HCT116 (cell line): ENCODE results near the gene R3HDM4. TPM values are rescaled to one million over a fixed set of nuclear protein-coding genes. Genes with fewer than 3 reads are reported as not detected.

ENCODE experiments used
- ATAC-seq: fragments of 200-7000 bp; cut with Tn5 transposase; 2 replicates; pipeline ENCODE4 v1.9.1; 2020; ENCODE audit warnings: mild to moderate bottlenecking, moderate library complexity
- BruUV-seq: library from RNA; stranded (reverse); fragments of 400-500 nt; replicated peaks from 2 replicates; lab custom pipeline; 2021; lab: Mats Ljungman, UMichigan
- CTCF ChIA-PET: fragments of 300-600 bp; sonication (Branson Sonifier 250); formaldehyde crosslinking; loops from one replicate; lab custom pipeline; 2021; ENCODE audit warnings: antibody characterized with exemption; lab: Charles Lee
- POLR2A ChIA-PET: fragments of 300-600, 350-600 bp; sonication (Branson Sonifier 250); formaldehyde crosslinking; loops from one replicate; lab custom pipeline; 2021; ENCODE audit warnings: antibody characterized with exemption; lab: Charles Lee
- RAD21 ChIA-PET, 2 experiments: fragments of 300-600 bp; sonication (Branson Sonifier 250); formaldehyde crosslinking; loops; one replicate each; lab custom pipeline; 2023; ENCODE audit warnings: low total read pairs in 2 of 2; ENCODE audit not compliant: uncharacterized antibody in 2 of 2, unreplicated experiment in 2 of 2, low non-redundant PET in 1 of 2; lab: Charles Lee
- DNase-seq: peaks from one replicate; pipeline ENCODE4 v3.0.0-alpha.2; 2010; ENCODE audit warnings: low read depth, low spot score
- H2AFZ ChIP-seq: fragments of 200-600 bp; shearing (Covaris generic), sonication (generic); 2 replicates; pipeline ENCODE4 v1.6.1; 2017; ENCODE audit warnings: low read depth, mixed run types, mixed read lengths, antibody characterized with exemption, low read length; ENCODE audit not compliant: poor library complexity, severe bottlenecking
- H3K27ac ChIP-seq: 2 replicates; pipeline ENCODE4 v1.5.1; 2012; ENCODE audit warnings: low read depth, low read length
- H3K27me3 ChIP-seq: fragments of 200-600 bp; sonication (generic); 2 replicates; pipeline ENCODE4 v1.6.1; 2016; ENCODE audit warnings: mixed run types, low read length, mixed read lengths; ENCODE audit not compliant: insufficient read depth
- H3K36me3 ChIP-seq, 2 experiments: fragments of 200-500 bp in 1 of 2; fragments of 200-600 bp in 1 of 2; sonication (Bioruptor generic) in 1 of 2; sonication (generic) in 1 of 2; 2 replicates each; pipeline versions ENCODE4 v1.5.1 to v1.6.1; 2014 to 2016; ENCODE audit warnings: low read length in 2 of 2, inconsistent platforms in 1 of 2, mixed read lengths in 1 of 2, mixed run types in 1 of 2; ENCODE audit not compliant: insufficient read depth in 2 of 2, control insufficient read depth in 1 of 2
- H3K4me1 ChIP-seq, 2 experiments: fragments of 200-600 bp in 1 of 2; sonication (generic) in 1 of 2; 2 replicates each; pipeline versions ENCODE4 v1.5.1 to v1.6.1; 2012 to 2017; ENCODE audit warnings: low read length in 2 of 2, inconsistent platforms in 1 of 2, mild to moderate bottlenecking in 1 of 2, mixed read lengths in 1 of 2, mixed run types in 1 of 2, moderate library complexity in 1 of 2; ENCODE audit not compliant: insufficient read depth in 2 of 2, control insufficient read depth in 1 of 2
- H3K4me2 ChIP-seq: fragments of 200-600 bp; sonication (generic); 2 replicates; pipeline ENCODE4 v1.6.1; 2017; ENCODE audit warnings: mixed run types, low read length, mixed read lengths
- H3K4me3 ChIP-seq, 2 experiments: fragments of 200-600 bp in 1 of 2; sonication (generic) in 1 of 2; replicated peaks in 1 of 2; 2 replicates each; pipeline ENCODE4 v1.5.1; 2011 to 2016; ENCODE audit warnings: low read length in 2 of 2, control low read depth in 1 of 2, low read depth in 1 of 2, mild to moderate bottlenecking in 1 of 2, mixed read lengths in 1 of 2, mixed run types in 1 of 2
- H3K79me2 ChIP-seq: fragments of 200-600 bp; sonication (generic); 2 replicates; pipeline ENCODE4 v1.6.1; 2017; ENCODE audit warnings: mild to moderate bottlenecking, mixed run types, low read length, moderate library complexity, mixed read lengths; ENCODE audit not compliant: insufficient read depth
- H3K9ac ChIP-seq: fragments of 200-600 bp; sonication (generic); 2 replicates; pipeline ENCODE4 v1.6.1; 2016; ENCODE audit warnings: low read length, mixed read lengths
- H3K9me2 ChIP-seq: fragments of 200-600 bp; sonication (generic), shearing (Covaris generic); 2 replicates; pipeline ENCODE4 v1.6.1; 2017; ENCODE audit warnings: mixed run types, mild to moderate bottlenecking, moderate library complexity; ENCODE audit not compliant: insufficient read depth
- H3K9me3 ChIP-seq, 2 experiments: fragments of 200-500 bp in 1 of 2; fragments of 200-600 bp in 1 of 2; sonication (Bioruptor generic) in 1 of 2; sonication (generic) in 1 of 2; 2 replicates each; pipeline ENCODE4 v1.6.1; 2014 to 2017; ENCODE audit warnings: low read length in 2 of 2, mixed read lengths in 2 of 2, inconsistent platforms in 1 of 2, low read depth in 1 of 2, mild to moderate bottlenecking in 1 of 2, mixed run types in 1 of 2, moderate library complexity in 1 of 2; ENCODE audit not compliant: control insufficient read depth in 1 of 2, insufficient read depth in 1 of 2
- H4K20me1 ChIP-seq: fragments of 200-600 bp; sonication (generic), shearing (Covaris generic); 2 replicates; pipeline ENCODE4 v1.6.1; 2017; ENCODE audit warnings: mixed run types, mild to moderate bottlenecking, moderate library complexity; ENCODE audit not compliant: insufficient read depth
- CBX3 ChIP-seq: IDR thresholded peaks from 2 replicates; pipeline ENCODE4 v1.6.1; 2012; ENCODE audit warnings: low read depth
- CEBPB ChIP-seq: IDR thresholded peaks from 2 replicates; pipeline ENCODE4 v1.6.1; 2012; ENCODE audit warnings: low read depth
- EZH2phosphoT487 ChIP-seq: fragments of 200-600 bp; IDR thresholded peaks from 2 replicates; pipeline ENCODE4 v1.6.1; 2018; ENCODE audit warnings: antibody characterized with exemption, borderline replicate concordance
- JUND ChIP-seq: IDR thresholded peaks from 2 replicates; pipeline ENCODE4 v1.6.1; 2012
- POLR2A ChIP-seq: IDR thresholded peaks from 2 replicates; pipeline ENCODE4 v1.7.0; 2011; ENCODE audit warnings: borderline replicate concordance; ENCODE audit not compliant: insufficient read depth, insufficient read length; ENCODE audit errors: extremely low read depth
- RAD21 ChIP-seq: IDR thresholded peaks from 2 replicates; pipeline ENCODE4 v1.6.1; 2012; ENCODE audit warnings: low read depth, mild to moderate bottlenecking
- SRF ChIP-seq: IDR thresholded peaks from 2 replicates; pipeline ENCODE4 v1.6.1; 2012; ENCODE audit warnings: low read depth
- YY1 ChIP-seq: IDR thresholded peaks from 2 replicates; pipeline ENCODE4 v1.6.1; 2011; ENCODE audit warnings: low read length, low read depth, moderate library complexity, mild to moderate bottlenecking; ENCODE audit not compliant: insufficient replicate concordance; ENCODE audit errors: extremely low read depth
- ZFX ChIP-seq: fragments of 450-650 bp; IDR thresholded peaks from 2 replicates; pipeline ENCODE4 v1.6.1; 2017
- intact Hi-C: fragments of 100-400 bp; cut with micrococcal nuclease; formaldehyde crosslinking; loops from 2 replicates; pipeline ENCODE4 v1.10.0; 2022
- total RNA-seq: library from RNA; stranded (reverse); gene quantifications from one replicate; pipeline ENCODE4 v1.2.1, GENCODE V29; 2021; ENCODE audit not compliant: unreplicated experiment
- TF ChIP-seq, protein P1 (sequence below): IDR thresholded peaks from 2 replicates; pipeline ENCODE4 v1.6.1; 2012; ENCODE audit warnings: low read depth

R3HDM4 gene
- total RNA-seq, 1 experiment from 2014 or later: 92.3 TPM

DNA sequence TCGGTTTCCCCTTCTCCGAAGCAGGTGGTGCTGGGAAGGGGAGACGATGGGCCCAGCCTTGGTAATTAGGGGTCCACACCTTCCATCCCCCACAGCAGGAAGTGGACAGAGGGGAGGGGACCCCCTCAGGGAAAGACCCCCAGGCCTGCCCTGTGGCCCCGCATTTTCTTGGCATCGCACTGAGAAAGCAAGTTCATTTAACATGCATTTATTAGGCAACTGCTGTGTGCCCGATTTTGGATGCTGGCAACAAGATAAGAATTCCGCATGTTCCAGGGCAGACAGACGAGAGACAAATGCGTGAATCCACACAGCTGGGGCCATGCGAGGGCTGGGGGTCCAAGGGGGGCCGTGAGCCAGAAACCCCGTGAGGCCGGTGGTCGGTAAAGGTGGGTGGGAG is 41.3 kb upstream of the R3HDM4 start:
- no peak for ATAC-seq
- Histone ChIP-seq H3K27ac (no peak overlapping the region), H3K9me2 (no peaks in the 10 kb centered on the region), H3K79me2 (peaks cover 18% of the 10 kb centered on the region), H3K27me3 (no peaks in the 10 kb centered on the region), H2AFZ (no peak overlapping the region), H3K4me1 (peaks cover 73 to 93% of the 10 kb centered on the region in 2 experiments), H3K4me3 (no peak overlapping the region), H3K9me3 (no peaks in the 10 kb centered on the region), H3K4me2 (no peak overlapping the region; the same call in 1 of the 2 replicates), H3K9ac (no peak overlapping the region), H4K20me1 (no peaks in the 10 kb centered on the region), H3K36me3 (no peaks in the 10 kb centered on the region)
- intact Hi-C loops: no loop called here
- no peak for DNase-seq
- RAD21 ChIA-PET: no interaction called here
- POLR2A ChIA-PET: no interaction called here
- TF ChIP-seq ZFX (no peak), CBX3 (no peak), EZH2phosphoT487 (no peak), CEBPB (no peak)
- no TSS peak for BruUV-seq
- CTCF ChIA-PET: no interaction called here

DNA sequence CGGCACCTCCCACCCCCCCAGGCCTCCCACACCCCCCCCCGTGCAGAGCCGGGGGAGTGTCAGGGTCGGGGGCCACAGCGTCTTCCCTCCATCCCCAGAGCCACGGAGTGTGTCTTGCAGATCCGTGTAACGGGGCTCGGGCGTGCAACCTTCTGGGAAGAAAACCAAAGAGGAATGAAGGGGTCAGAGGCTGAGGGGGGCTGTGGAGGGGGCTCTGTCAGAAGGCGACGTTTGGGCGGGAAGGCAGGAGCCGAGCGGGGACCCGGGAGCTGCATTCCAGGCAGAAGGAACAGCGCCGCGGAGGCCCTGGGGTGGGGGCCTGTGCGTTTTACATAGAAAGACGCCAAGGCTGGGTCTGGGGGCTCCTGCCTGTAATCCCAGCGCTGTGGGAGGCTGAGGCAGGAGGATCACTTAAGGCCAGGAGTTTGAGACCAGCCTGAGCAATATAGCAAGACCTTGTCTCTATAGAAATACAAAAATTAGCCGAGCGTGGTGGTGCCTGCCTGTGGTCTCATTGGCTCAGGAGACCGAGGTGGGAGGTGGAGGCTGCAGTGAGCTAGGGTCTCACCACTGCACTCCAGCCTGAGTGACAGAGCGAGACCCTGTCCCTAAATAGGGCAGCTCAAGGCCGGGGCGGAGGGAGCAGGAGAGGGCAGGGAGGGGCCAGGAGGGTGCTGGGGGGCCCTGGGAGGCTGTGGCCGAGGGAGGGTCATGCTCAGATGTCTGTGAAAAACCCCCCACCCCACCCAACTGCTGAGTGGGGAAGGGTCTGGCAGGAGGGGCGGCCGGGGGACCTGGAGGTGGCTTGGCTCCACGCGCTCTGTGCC is 40.6 kb upstream of the R3HDM4 start:
- Histone ChIP-seq H3K27ac (no peak overlapping the region), H3K9ac (peak overlapping the region; percentile 42), H3K9me3 (no peaks in the 10 kb centered on the region), H3K4me1 (peaks cover 72 to 93% of the 10 kb centered on the region in 2 experiments), H3K4me2 (peak overlapping the region; percentile 67), H2AFZ (no peak overlapping the region), H3K9me2 (no peaks in the 10 kb centered on the region), H3K36me3 (no peaks in the 10 kb centered on the region), H3K4me3 (peak overlapping the region in 1 of 2 experiments; percentile 30; a peak in 1 of 4 replicates), H3K27me3 (no peaks in the 10 kb centered on the region), H3K79me2 (peaks cover 18% of the 10 kb centered on the region), H4K20me1 (no peaks in the 10 kb centered on the region)
- CTCF ChIA-PET: no interaction called here
- no peak for ATAC-seq
- RAD21 ChIA-PET: no interaction called here
- no TSS peak for BruUV-seq
- intact Hi-C loops: no loop called here
- TF ChIP-seq ZFX: no peak
- no peak for TF ChIP-seq EZH2phosphoT487
- no peak for TF ChIP-seq SRF
- no peak for TF ChIP-seq POLR2A
- TF ChIP-seq, protein P1, sequence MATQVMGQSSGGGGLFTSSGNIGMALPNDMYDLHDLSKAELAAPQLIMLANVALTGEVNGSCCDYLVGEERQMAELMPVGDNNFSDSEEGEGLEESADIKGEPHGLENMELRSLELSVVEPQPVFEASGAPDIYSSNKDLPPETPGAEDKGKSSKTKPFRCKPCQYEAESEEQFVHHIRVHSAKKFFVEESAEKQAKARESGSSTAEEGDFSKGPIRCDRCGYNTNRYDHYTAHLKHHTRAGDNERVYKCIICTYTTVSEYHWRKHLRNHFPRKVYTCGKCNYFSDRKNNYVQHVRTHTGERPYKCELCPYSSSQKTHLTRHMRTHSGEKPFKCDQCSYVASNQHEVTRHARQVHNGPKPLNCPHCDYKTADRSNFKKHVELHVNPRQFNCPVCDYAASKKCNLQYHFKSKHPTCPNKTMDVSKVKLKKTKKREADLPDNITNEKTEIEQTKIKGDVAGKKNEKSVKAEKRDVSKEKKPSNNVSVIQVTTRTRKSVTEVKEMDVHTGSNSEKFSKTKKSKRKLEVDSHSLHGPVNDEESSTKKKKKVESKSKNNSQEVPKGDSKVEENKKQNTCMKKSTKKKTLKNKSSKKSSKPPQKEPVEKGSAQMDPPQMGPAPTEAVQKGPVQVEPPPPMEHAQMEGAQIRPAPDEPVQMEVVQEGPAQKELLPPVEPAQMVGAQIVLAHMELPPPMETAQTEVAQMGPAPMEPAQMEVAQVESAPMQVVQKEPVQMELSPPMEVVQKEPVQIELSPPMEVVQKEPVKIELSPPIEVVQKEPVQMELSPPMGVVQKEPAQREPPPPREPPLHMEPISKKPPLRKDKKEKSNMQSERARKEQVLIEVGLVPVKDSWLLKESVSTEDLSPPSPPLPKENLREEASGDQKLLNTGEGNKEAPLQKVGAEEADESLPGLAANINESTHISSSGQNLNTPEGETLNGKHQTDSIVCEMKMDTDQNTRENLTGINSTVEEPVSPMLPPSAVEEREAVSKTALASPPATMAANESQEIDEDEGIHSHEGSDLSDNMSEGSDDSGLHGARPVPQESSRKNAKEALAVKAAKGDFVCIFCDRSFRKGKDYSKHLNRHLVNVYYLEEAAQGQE: no peak
- TF ChIP-seq CEBPB: no peak
- TF ChIP-seq RAD21: no peak
- no peak for TF ChIP-seq YY1
- TF ChIP-seq JUND: no peak
- DNase-seq: no peak
- POLR2A ChIA-PET: no interaction called here
